Mucosa of descending colon (tissue), 3 donors: ENCODE data around the gene ASH1L. TPM values are rescaled to one million over a fixed set of nuclear protein-coding genes. Genes with fewer than 3 reads are reported as not detected.

Source experiments
- ATAC-seq: fragments of 200-7000 bp; cut with Tn5 transposase; one replicate; pipeline ENCODE4 v1.9.1; 2020; ENCODE audit warnings: mild to moderate bottlenecking, moderate library complexity
- DNase-seq, 3 donors: peaks; one replicate each; pipeline ENCODE4 v3.0.0-alpha.2; 2020
- H3K36me3 ChIP-seq: fragments of 200-600 bp; one replicate; pipeline ENCODE4 v1.8.0; 2021; ENCODE audit warnings: low read depth, mild to moderate bottlenecking
- H3K4me1 ChIP-seq: fragments of 200-600 bp; one replicate; pipeline ENCODE4 v1.8.0; 2021; ENCODE audit warnings: low read depth, mild to moderate bottlenecking
- H3K4me3 ChIP-seq: fragments of 200-600 bp; one replicate; pipeline ENCODE4 v1.8.0; 2021; ENCODE audit warnings: mild to moderate bottlenecking
- H3K9me3 ChIP-seq: fragments of 200-600 bp; one replicate; pipeline ENCODE4 v1.8.0; 2021; ENCODE audit warnings: mild to moderate bottlenecking
- CTCF ChIP-seq: fragments of 200-600 bp; IDR thresholded peaks from one replicate; pipeline ENCODE4 v1.8.0; 2022; ENCODE audit warnings: antibody characterized with exemption, mild to moderate bottlenecking
- intact Hi-C, 2 donors: fragments of 100-400 bp; cut with DNase I in 1 of 2; cut with micrococcal nuclease in 1 of 2; formaldehyde crosslinking; loops; one replicate each; pipeline versions ENCODE4 v1.11.0 to v1.11.1; 2022; cut with DNase I, micrococcal nuclease
- total RNA-seq, 3 donors: library from RNA; stranded (reverse); fragmentation: NEBNext Ultra II Directional in 2 of 3; extraction: Animal tissue kit (Norgen Biotek cat#: 25700) in 2 of 3; gene quantifications; one replicate each; pipeline versions ENCODE4 v1.2.1 to v1.2.4, GENCODE V29; 2021 to 2023
- donor health status: DM: no; HTN: no; CAD: no; lungs with moderate emphysema.
- donor health status: DM: no; HTN: no; CAD: no.
- donor health status: DM: no; HTN: yes; CAD: no.

The ASH1L gene
- total RNA-seq, 3 donors from 2014 or later: 50.4 to 100 (median 64.4) TPM

- intact Hi-C loops: no loop called here
- no peak for DNase-seq
- Histone ChIP-seq H3K9me3 (no peaks in the 10 kb centered on the region), H3K36me3 (no peaks in the 10 kb centered on the region), H3K4me3 (no peak within 1 kb of the TSS), H3K4me1 (peaks cover 3% of the 10 kb centered on the region)
- TF ChIP-seq CTCF: no peak
- ATAC-seq: no peak
Measured at GRCh38 chr1:155301342-155301841, 261.2 kb downstream of the ASH1L start, which contains the start of gene PKLR. Gene PKLR, minus strand, starts transcription at chr1:155301438. Its CDS starts 43 bp downstream, at chr1:155301395.

- no peaks in the 10 kb centered on the region for H3K36me3 ChIP-seq
- DNase-seq (peak in 2 of 3 donors; percentile 61 to 68), ATAC-seq (peak; percentile 79)
- no peak overlapping the region for H3K4me3 ChIP-seq
- H3K9me3 ChIP-seq: no peaks in the 10 kb centered on the region
- intact Hi-C loops: no loop called here
- TF ChIP-seq CTCF: no peak
- H3K4me1 ChIP-seq: peaks cover 3% of the 10 kb centered on the region
Measured at GRCh38 chr1:155300553-155301329, 261.9 kb downstream of the ASH1L start.

- intact Hi-C loops: no loop called here
- ATAC-seq: no peak
- no peaks in the 10 kb centered on the region for H3K9me3 ChIP-seq
- no peaks in the 10 kb centered on the region for H3K36me3 ChIP-seq
- no peak for TF ChIP-seq CTCF
- DNase-seq: no peak
- H3K4me3 ChIP-seq: no peak overlapping the region
- H3K4me1 ChIP-seq: peaks cover 9% of the 10 kb centered on the region
Measured at GRCh38 chr1:155300024-155300423, 262.6 kb downstream of the ASH1L start.

- no peak overlapping the region for H3K4me3 ChIP-seq
- TF ChIP-seq CTCF: no peak
- H3K9me3 ChIP-seq: no peaks in the 10 kb centered on the region
- ATAC-seq (no peak), DNase-seq (no peak)
- no peaks in the 10 kb centered on the region for H3K36me3 ChIP-seq
- peaks cover 9% of the 10 kb centered on the region for H3K4me1 ChIP-seq
- intact Hi-C loops: no loop called here
Measured at GRCh38 chr1:155297384-155297783, 265.2 kb downstream of the ASH1L start.

- TF ChIP-seq CTCF: no peak
- Histone ChIP-seq H3K36me3 (no peaks in the 10 kb centered on the region), H3K4me3 (no peak overlapping the region), H3K9me3 (no peaks in the 10 kb centered on the region), H3K4me1 (peaks cover 9% of the 10 kb centered on the region)
- DNase-seq (no peak), ATAC-seq (no peak)
- intact Hi-C loops: no loop called here
Measured at GRCh38 chr1:155296661-155297060, 265.9 kb downstream of the ASH1L start.
